HG02973 (cell line): ENCODE results near the gene KMT5B.
"Not testable (repeated sequence)": the region's sequence is repeated elsewhere in the genome, so short reads cannot be mapped to it uniquely, and the experiment has no call there.

Experiments used
- ATAC-seq: cut with Tn5 transposase; IDR thresholded peaks from one replicate; pipeline ENCODE4 v1.9.1; 2021; ENCODE audit warnings: moderate library complexity; ENCODE audit not compliant: unreplicated experiment

KMT5B gene

GRCh38 chr11:68213135-68213515 is at the start of gene KMT5B:
TSS of gene KMT5B (minus strand) at chr11:68213296. CDS start at chr11:68190076, 23,220 bp downstream.
- peak; percentile 19 for ATAC-seq

GRCh38 chr11:68262544-68262827 is 49.4 kb upstream of the KMT5B start:
- ATAC-seq = no peak

- ATAC-seq = no peak
These were observed 48.9 kb upstream of the KMT5B start for GRCh38 chr11:68261749-68262543.

GRCh38 chr11:68261006-68261405 is 47.9 kb upstream of the KMT5B start:
- ATAC-seq = no peak

GRCh38 chr11:68260484-68260883 is 47.4 kb upstream of the KMT5B start:
- no peak for ATAC-seq

GRCh38 chr11:68259122-68259959 is 46.2 kb upstream of the KMT5B start:
- no peak for ATAC-seq

GRCh38 chr11:68258363-68258765 is 45.3 kb upstream of the KMT5B start:
- ATAC-seq = no peak

- no peak for ATAC-seq
These were observed 44.6 kb upstream of the KMT5B start for GRCh38 chr11:68257477-68258362.

GRCh38 chr11:68256331-68256741 is 43.2 kb upstream of the KMT5B start:
- ATAC-seq = no peak

- ATAC-seq = no peak
These were observed 42.4 kb upstream of the KMT5B start for GRCh38 chr11:68255526-68255925.

GRCh38 chr11:68254421-68254820 is 41.3 kb upstream of the KMT5B start:
- no peak for ATAC-seq

GRCh38 chr11:68251765-68252164 is 38.7 kb upstream of the KMT5B start:
- no peak for ATAC-seq

- not testable (repeated sequence) for ATAC-seq
These were observed 31.8 kb upstream of the KMT5B start for GRCh38 chr11:68244912-68245311.

- not testable (repeated sequence) for ATAC-seq
These were observed 30.8 kb upstream of the KMT5B start for GRCh38 chr11:68243847-68244246.

- no peak for ATAC-seq
These were observed 29.5 kb upstream of the KMT5B start for GRCh38 chr11:68242616-68243015.

- ATAC-seq = no peak
These were observed 18.5 kb upstream of the KMT5B start for GRCh38 chr11:68231621-68232020.

GRCh38 chr11:68229601-68230000 is 16.5 kb upstream of the KMT5B start:
- ATAC-seq = no peak

GRCh38 chr11:68226421-68226820 is 13.3 kb upstream of the KMT5B start:
- ATAC-seq = no peak

GRCh38 chr11:68224606-68225005 is 11.5 kb upstream of the KMT5B start:
- ATAC-seq = no peak

- ATAC-seq = no peak
These were observed 10.2 kb upstream of the KMT5B start for GRCh38 chr11:68223275-68223674.

- no peak for ATAC-seq
These were observed 8.3 kb upstream of the KMT5B start for GRCh38 chr11:68221406-68221805.
